ENCODE results near the gene EPB41L4B.
A peak's percentile ranks its signal among the peaks of the same experiment; 100 is the strongest.
"Not testable (repeated sequence)": the region's sequence is repeated elsewhere in the genome, so short reads cannot be mapped to it uniquely, and the experiment has no call there.

The EPB41L4B gene

GRCh38 chr9:109320742-109321448, at the start of gene EPB41L4B:
Gene EPB41L4B, minus strand, starts transcription at chr9:109321059. Its CDS starts 613 bp downstream, at chr9:109320446.
- peak; percentile 80 for DNase-seq (ENCODE audit: low spot score)

- DNase-seq (ENCODE audit: low spot score), result no peak
Measured at GRCh38 chr9:109369285-109369684, 48.4 kb upstream of the EPB41L4B start.

GRCh38 chr9:109360771-109361170, 39.9 kb upstream of the EPB41L4B start:
- no peak for DNase-seq (ENCODE audit: low spot score)

- not testable (repeated sequence) for DNase-seq (ENCODE audit: low spot score)
Measured at GRCh38 chr9:109358968-109359603, 38.2 kb upstream of the EPB41L4B start.

GRCh38 chr9:109355564-109356297, 34.9 kb upstream of the EPB41L4B start:
- DNase-seq (ENCODE audit: low spot score), result no peak

GRCh38 chr9:109354190-109354589, 33.3 kb upstream of the EPB41L4B start:
- no peak for DNase-seq (ENCODE audit: low spot score)

GRCh38 chr9:109351032-109351431, 30.2 kb upstream of the EPB41L4B start:
- DNase-seq (ENCODE audit: low spot score), result no peak

- no peak for DNase-seq (ENCODE audit: low spot score)
Measured at GRCh38 chr9:109349421-109349846, 28.6 kb upstream of the EPB41L4B start.

- no peak for DNase-seq (ENCODE audit: low spot score)
Measured at GRCh38 chr9:109346904-109347303, 26.0 kb upstream of the EPB41L4B start.

- no peak for DNase-seq (ENCODE audit: low spot score)
Measured at GRCh38 chr9:109344866-109345265, 24.0 kb upstream of the EPB41L4B start.

GRCh38 chr9:109342878-109343277, 22.0 kb upstream of the EPB41L4B start:
- DNase-seq (ENCODE audit: low spot score), result no peak

- no peak for DNase-seq (ENCODE audit: low spot score)
Measured at GRCh38 chr9:109341561-109341960, 20.7 kb upstream of the EPB41L4B start.

GRCh38 chr9:109340979-109341378, 20.1 kb upstream of the EPB41L4B start:
- DNase-seq (ENCODE audit: low spot score), result not testable (repeated sequence)

GRCh38 chr9:109336409-109336808, 15.6 kb upstream of the EPB41L4B start:
- DNase-seq (ENCODE audit: low spot score), result no peak

- no peak for DNase-seq (ENCODE audit: low spot score)
Measured at GRCh38 chr9:109335929-109336328, 15.1 kb upstream of the EPB41L4B start.

- no peak for DNase-seq (ENCODE audit: low spot score)
Measured at GRCh38 chr9:109335121-109335520, 14.3 kb upstream of the EPB41L4B start.

GRCh38 chr9:109331353-109331752, 10.5 kb upstream of the EPB41L4B start:
- DNase-seq (ENCODE audit: low spot score), result no peak

- no peak for DNase-seq (ENCODE audit: low spot score)
Measured at GRCh38 chr9:109329638-109330258, 8.9 kb upstream of the EPB41L4B start.

GRCh38 chr9:109328978-109329637, 8.2 kb upstream of the EPB41L4B start:
- DNase-seq (ENCODE audit: low spot score), result no peak

GRCh38 chr9:109325089-109325488, 4.2 kb upstream of the EPB41L4B start:
- DNase-seq (ENCODE audit: low spot score), result no peak

- DNase-seq (ENCODE audit: low spot score), result no peak
Measured at GRCh38 chr9:109323771-109324170, 2.9 kb upstream of the EPB41L4B start.

- no peak for DNase-seq (ENCODE audit: low spot score)
Measured at GRCh38 chr9:109321727-109322126, 868 bp upstream of the EPB41L4B start.
